ENCODE data around the gene MLLT11. TPM values are rescaled to one million over a fixed set of nuclear protein-coding genes. Genes with fewer than 3 reads are reported as not detected.

The MLLT11 gene
- total RNA-seq, 1 experiment from 2014 or later = 16.4 TPM

DNA sequence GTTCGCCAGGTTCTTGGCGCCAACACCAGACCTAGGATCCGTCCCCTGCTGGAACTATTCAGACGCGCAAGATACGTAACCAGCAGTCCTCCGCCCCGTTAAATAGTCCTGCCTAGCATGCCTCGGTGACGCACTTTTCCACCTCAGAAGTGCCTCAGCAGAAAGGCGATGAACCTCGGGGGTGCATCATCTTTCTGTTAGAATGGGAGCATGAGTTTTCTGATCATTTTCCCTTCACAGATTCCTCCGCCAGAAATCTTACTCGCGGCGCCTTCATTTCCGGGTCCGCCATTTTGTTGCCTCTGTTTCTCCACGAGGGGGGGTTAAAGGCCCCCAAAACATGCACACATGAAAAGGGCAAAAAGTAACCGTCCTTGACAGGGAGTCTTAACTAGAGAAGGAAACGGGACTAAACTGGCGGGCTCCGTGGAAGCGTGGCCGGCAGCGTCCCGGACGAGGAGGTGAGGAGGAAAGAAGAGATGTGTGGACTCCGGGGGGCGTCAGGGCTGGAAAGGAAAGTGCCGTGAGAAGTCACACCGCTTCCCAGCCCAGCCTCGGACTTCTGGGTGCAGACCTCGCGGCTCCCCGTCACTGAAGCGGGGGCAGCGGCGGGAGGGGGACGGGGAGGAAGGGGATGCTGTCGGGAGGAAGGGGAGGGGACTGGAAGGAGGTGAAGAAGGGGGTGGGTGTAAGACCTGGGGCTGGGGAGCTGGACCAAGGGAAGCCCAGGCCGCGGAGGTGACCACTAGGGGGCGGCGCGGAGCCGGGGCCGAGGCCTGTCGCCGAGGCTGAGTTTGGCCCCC, 10.5 kb downstream of the MLLT11 start, which contains the start of gene GABPB2 (continued):
- TF ChIP-seq ARID4B (CRISPR knock-in tag; IDR thresholded peaks at IDR 0.05; ENCODE audit: borderline replicate concordance) (peak; percentile 59; the same call in 1 of the 2 replicates), FOXK1 (CRISPR knock-in tag; IDR thresholded peaks at IDR 0.05) (peak; percentile 19; the same call in 1 of the 2 replicates), ATF1 (CRISPR knock-in tag; IDR thresholded peaks at IDR 0.05) (0 out of 2 replicates have a peak, but pooled peaks have one; percentile 49), ZNF138 (CRISPR knock-in tag; conservative IDR thresholded peaks at IDR 0.05) (no peak), ESRRA (CRISPR knock-in tag; IDR thresholded peaks at IDR 0.05; ENCODE audit: borderline replicate concordance) (no peak), ATF3 (CRISPR knock-in tag; conservative IDR thresholded peaks at IDR 0.05) (no peak), E2F4 (CRISPR knock-in tag; IDR thresholded peaks at IDR 0.05; ENCODE audit: borderline replicate concordance, low read depth) (peak; percentile 84; the same call in 1 of the 2 replicates), E2F5 (CRISPR knock-in tag; IDR thresholded peaks at IDR 0.05) (peak; percentile 85; the same call in 1 of the 2 replicates), ZNF416 (CRISPR knock-in tag; IDR thresholded peaks at IDR 0.05) (no peak), PRDM15 (CRISPR knock-in tag; IDR thresholded peaks at IDR 0.05) (peak; percentile 93), CREM (CRISPR knock-in tag; IDR thresholded peaks at IDR 0.05) (peak; percentile 86; the same call in 1 of the 2 replicates), ZNF263 (CRISPR knock-in tag; IDR thresholded peaks at IDR 0.05; ENCODE audit: low read depth) (peak; percentile 72; the same call in 1 of the 2 replicates)

- Mint-ChIP-seq H3K4me1 (peaks cover 10% of the 10 kb centered on the region), H3K27me3 (ENCODE audit: low read depth) (no peaks in the 10 kb centered on the region), H3K9me3 (no peaks in the 10 kb centered on the region), H3K27ac (peak overlapping the region; percentile 90; the same call in 1 of the 2 replicates), H3K4me3 (no peak overlapping the region), H3K36me3 (peaks cover under 1% of the 10 kb centered on the region; the same call in 1 of the 2 replicates)
- CTCF ChIA-PET = interaction anchor here (0.5 to 3.0 kb wide), 18 partner anchors 12 to 179 kb away, joined by 3 to 39 read pairs (median 8); partner anchors contain the start of genes C1orf56, CDC42SE1, MINDY1 and MLLT11
- DNase-seq (ENCODE audit: low spot score) (peak; percentile 16), ATAC-seq (0 out of 2 replicates have a peak, but pooled peaks have one; percentile 3)
- POLR2A ChIA-PET = interaction anchor here (0.6 to 1.6 kb wide), 4 partner anchors 10 to 76 kb away, joined by 3 to 13 read pairs (median 4); partner anchors contain the start of genes C1orf56, CDC42SE1 and MLLT11
- no peak for TF ChIP-seq PREB (CRISPR knock-in tag; IDR thresholded peaks at IDR 0.05; ENCODE audit: borderline replicate concordance)
- TF ChIP-seq, protein P1, sequence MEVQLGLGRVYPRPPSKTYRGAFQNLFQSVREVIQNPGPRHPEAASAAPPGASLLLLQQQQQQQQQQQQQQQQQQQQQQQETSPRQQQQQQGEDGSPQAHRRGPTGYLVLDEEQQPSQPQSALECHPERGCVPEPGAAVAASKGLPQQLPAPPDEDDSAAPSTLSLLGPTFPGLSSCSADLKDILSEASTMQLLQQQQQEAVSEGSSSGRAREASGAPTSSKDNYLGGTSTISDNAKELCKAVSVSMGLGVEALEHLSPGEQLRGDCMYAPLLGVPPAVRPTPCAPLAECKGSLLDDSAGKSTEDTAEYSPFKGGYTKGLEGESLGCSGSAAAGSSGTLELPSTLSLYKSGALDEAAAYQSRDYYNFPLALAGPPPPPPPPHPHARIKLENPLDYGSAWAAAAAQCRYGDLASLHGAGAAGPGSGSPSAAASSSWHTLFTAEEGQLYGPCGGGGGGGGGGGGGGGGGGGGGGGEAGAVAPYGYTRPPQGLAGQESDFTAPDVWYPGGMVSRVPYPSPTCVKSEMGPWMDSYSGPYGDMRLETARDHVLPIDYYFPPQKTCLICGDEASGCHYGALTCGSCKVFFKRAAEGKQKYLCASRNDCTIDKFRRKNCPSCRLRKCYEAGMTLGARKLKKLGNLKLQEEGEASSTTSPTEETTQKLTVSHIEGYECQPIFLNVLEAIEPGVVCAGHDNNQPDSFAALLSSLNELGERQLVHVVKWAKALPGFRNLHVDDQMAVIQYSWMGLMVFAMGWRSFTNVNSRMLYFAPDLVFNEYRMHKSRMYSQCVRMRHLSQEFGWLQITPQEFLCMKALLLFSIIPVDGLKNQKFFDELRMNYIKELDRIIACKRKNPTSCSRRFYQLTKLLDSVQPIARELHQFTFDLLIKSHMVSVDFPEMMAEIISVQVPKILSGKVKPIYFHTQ (CRISPR knock-in tag; IDR thresholded peaks at IDR 0.05) = no peak
- no peak for TF ChIP-seq ZNF138 (CRISPR knock-in tag; conservative IDR thresholded peaks at IDR 0.05)
These were observed 12.0 kb downstream of the MLLT11 start for GRCh38 chr1:151072224-151072623.

All from WTC11 (cell line).